Epithelial cell of esophagus (primary cell): ENCODE data around the gene KCNB1.

Experiments used
- DNase-seq: peaks from one replicate; pipeline ENCODE4 v3.0.0; 2010; ENCODE audit warnings: low read depth
- H3K4me3 ChIP-seq: 2 replicates; pipeline ENCODE4 v1.5.1; 2011; ENCODE audit warnings: mild to moderate bottlenecking, low read length, control low read depth
- CTCF ChIP-seq: IDR thresholded peaks from 2 replicates; pipeline ENCODE4 v1.5.1; 2011; ENCODE audit warnings: low read depth, mild to moderate bottlenecking, low read length, control low read depth, inconsistent platforms; ENCODE audit not compliant: insufficient read depth; ENCODE audit errors: missing control alignments

KCNB1 gene

GRCh38 chr20:49446080-49446479 lies 36.4 kb downstream of the KCNB1 start:
- H3K4me3 ChIP-seq, result no peak overlapping the region
- no peak for DNase-seq
- TF ChIP-seq CTCF, result no peak

- no peak for TF ChIP-seq CTCF
- DNase-seq, result peak; percentile 36
- H3K4me3 ChIP-seq, result no peak overlapping the region
Measured at GRCh38 chr20:49445176-49445575, 37.3 kb downstream of the KCNB1 start.

GRCh38 chr20:49444553-49444990 lies 37.9 kb downstream of the KCNB1 start:
- TF ChIP-seq CTCF, result no peak
- DNase-seq, result no peak
- no peak overlapping the region for H3K4me3 ChIP-seq

GRCh38 chr20:49437057-49437456 lies 45.4 kb downstream of the KCNB1 start:
- DNase-seq, result no peak
- no peak for TF ChIP-seq CTCF
- H3K4me3 ChIP-seq, result no peak overlapping the region

- no peak for TF ChIP-seq CTCF
- no peak overlapping the region for H3K4me3 ChIP-seq
- no peak for DNase-seq
Measured at GRCh38 chr20:49435639-49436038, 46.8 kb downstream of the KCNB1 start.

- no peak overlapping the region for H3K4me3 ChIP-seq
- DNase-seq, result no peak
- TF ChIP-seq CTCF, result no peak
Measured at GRCh38 chr20:49433333-49433732, 49.1 kb downstream of the KCNB1 start.

GRCh38 chr20:49432550-49432949 lies 49.9 kb downstream of the KCNB1 start:
- no peak for DNase-seq
- no peak overlapping the region for H3K4me3 ChIP-seq
- TF ChIP-seq CTCF, result no peak
